IPS-18c (cell line): Measurements from ENCODE around the gene LINGO1.

Experiments
- H3K4me3 ChIP-seq: 2 replicates; pipeline ENCODE4 v1.7.0; 2013; ENCODE audit warnings: low read depth, mild to moderate bottlenecking, low read length, moderate library complexity; ENCODE audit not compliant: insufficient read depth
- H3K9me3 ChIP-seq: one replicate; pipeline ENCODE4 v1.6.1; 2013; ENCODE audit warnings: mild to moderate bottlenecking, low read length, moderate library complexity; ENCODE audit not compliant: control insufficient read depth, insufficient read depth

LINGO1 gene

GRCh38 chr15:77632534-77633133 lies at the start of gene LINGO1:
LINGO1 (minus strand) TSS chr15:77632912; CDS start chr15:77632315, 597 bp downstream.
- Histone ChIP-seq H3K9me3 (no peaks in the 10 kb centered on the region), H3K4me3 (peak within 1 kb of the TSS; percentile 77)

GRCh38 chr15:77681362-77681761 lies 48.6 kb upstream of the LINGO1 start:
- no peak overlapping the region for H3K4me3 ChIP-seq

GRCh38 chr15:77676569-77677375 lies 44.1 kb upstream of the LINGO1 start:
- Histone ChIP-seq H3K9me3 (no peaks in the 10 kb centered on the region), H3K4me3 (no peak overlapping the region)

More at GRCh38 chr15:77681362-77681761, 48.6 kb upstream of the LINGO1 start:
- H3K9me3 ChIP-seq = no peaks in the 10 kb centered on the region

- H3K4me3 ChIP-seq = no peak overlapping the region
- H3K9me3 ChIP-seq = no peaks in the 10 kb centered on the region
Measured at GRCh38 chr15:77675806-77676415, 43.2 kb upstream of the LINGO1 start.

GRCh38 chr15:77674327-77674726 lies 41.6 kb upstream of the LINGO1 start:
- Histone ChIP-seq H3K9me3 (no peaks in the 10 kb centered on the region), H3K4me3 (no peak overlapping the region)

GRCh38 chr15:77673866-77674265 lies 41.2 kb upstream of the LINGO1 start:
- no peaks in the 10 kb centered on the region for H3K9me3 ChIP-seq
- H3K4me3 ChIP-seq = no peak overlapping the region

GRCh38 chr15:77672135-77672534 lies 39.4 kb upstream of the LINGO1 start:
- H3K4me3 ChIP-seq = no peak overlapping the region
- no peaks in the 10 kb centered on the region for H3K9me3 ChIP-seq

GRCh38 chr15:77671362-77672056 lies 38.8 kb upstream of the LINGO1 start:
- no peak overlapping the region for H3K4me3 ChIP-seq
- no peaks in the 10 kb centered on the region for H3K9me3 ChIP-seq

GRCh38 chr15:77670558-77671361 lies 38.0 kb upstream of the LINGO1 start:
- Histone ChIP-seq H3K4me3 (no peak overlapping the region), H3K9me3 (peaks cover 3% of the 10 kb centered on the region)

- Histone ChIP-seq H3K4me3 (no peak overlapping the region), H3K9me3 (peaks cover 3% of the 10 kb centered on the region)
Measured at GRCh38 chr15:77669896-77670295, 37.2 kb upstream of the LINGO1 start.

GRCh38 chr15:77667338-77668234 lies 34.9 kb upstream of the LINGO1 start:
- Histone ChIP-seq H3K4me3 (no peak overlapping the region), H3K9me3 (peaks cover 3% of the 10 kb centered on the region)

GRCh38 chr15:77666296-77666660 lies 33.6 kb upstream of the LINGO1 start:
- Histone ChIP-seq H3K4me3 (no peak overlapping the region), H3K9me3 (peaks cover 3% of the 10 kb centered on the region)

- no peak overlapping the region for H3K4me3 ChIP-seq
- peaks cover 3% of the 10 kb centered on the region for H3K9me3 ChIP-seq
Measured at GRCh38 chr15:77665530-77666295, 33.0 kb upstream of the LINGO1 start.

- Histone ChIP-seq H3K4me3 (no peak overlapping the region; the same call in 1 of the 2 replicates), H3K9me3 (peaks cover 3% of the 10 kb centered on the region)
Measured at GRCh38 chr15:77664428-77664827, 31.7 kb upstream of the LINGO1 start.

GRCh38 chr15:77663256-77663655 lies 30.5 kb upstream of the LINGO1 start:
- Histone ChIP-seq H3K4me3 (no peak overlapping the region), H3K9me3 (peaks cover 3% of the 10 kb centered on the region)
